Type B pancreatic cell (in vitro differentiated cells): ENCODE data around the gene BBLN. TPM values are rescaled to one million over a fixed set of nuclear protein-coding genes. Genes with fewer than 3 reads are reported as not detected.
"Not testable (repeated sequence)": the region's sequence is repeated elsewhere in the genome, so short reads cannot be mapped to it uniquely, and the experiment has no call there.

Experiments
- DNase-seq: peaks from one replicate; pipeline ENCODE4 v3.0.0; 2021; ENCODE audit warnings: mixed read lengths; ENCODE audit not compliant: unreplicated experiment; ENCODE audit errors: extremely low spot score
- H3K27ac Mint-ChIP-seq: 2 replicates; pipeline ENCODE4 v1.8.0; 2021; ENCODE audit warnings: mild to moderate bottlenecking, mixed read lengths
- H3K27me3 Mint-ChIP-seq: 2 replicates; pipeline ENCODE4 v1.8.0; 2021; ENCODE audit warnings: mixed read lengths
- H3K36me3 Mint-ChIP-seq: 2 replicates; pipeline ENCODE4 v1.8.0; 2021; ENCODE audit warnings: mixed read lengths
- H3K4me1 Mint-ChIP-seq: one replicate; pipeline ENCODE4 v1.8.0; 2021; ENCODE audit warnings: mixed read lengths; ENCODE audit not compliant: unreplicated experiment
- H3K4me3 Mint-ChIP-seq: 2 replicates; pipeline ENCODE4 v1.8.0; 2021; ENCODE audit warnings: mild to moderate bottlenecking, mixed read lengths
- H3K9me3 Mint-ChIP-seq: 2 replicates; pipeline ENCODE4 v1.8.0; 2021; ENCODE audit warnings: mixed read lengths
- total RNA-seq: library from RNA; stranded (reverse); gene quantifications from 2 replicates; pipeline ENCODE4 v1.2.1, GENCODE V29; 2021; ENCODE audit warnings: low replicate concordance
- TF ChIP-seq, protein P1 (sequence below): fragments of 200-600 bp; sonication (generic); conservative IDR thresholded peaks from 2 replicates; pipeline ENCODE4 v1.5.0; 2021; ENCODE audit warnings: antibody characterized with exemption, mild to moderate bottlenecking

Gene BBLN
- total RNA-seq, 1 donor from 2014 or later = 108 TPM

DNA sequence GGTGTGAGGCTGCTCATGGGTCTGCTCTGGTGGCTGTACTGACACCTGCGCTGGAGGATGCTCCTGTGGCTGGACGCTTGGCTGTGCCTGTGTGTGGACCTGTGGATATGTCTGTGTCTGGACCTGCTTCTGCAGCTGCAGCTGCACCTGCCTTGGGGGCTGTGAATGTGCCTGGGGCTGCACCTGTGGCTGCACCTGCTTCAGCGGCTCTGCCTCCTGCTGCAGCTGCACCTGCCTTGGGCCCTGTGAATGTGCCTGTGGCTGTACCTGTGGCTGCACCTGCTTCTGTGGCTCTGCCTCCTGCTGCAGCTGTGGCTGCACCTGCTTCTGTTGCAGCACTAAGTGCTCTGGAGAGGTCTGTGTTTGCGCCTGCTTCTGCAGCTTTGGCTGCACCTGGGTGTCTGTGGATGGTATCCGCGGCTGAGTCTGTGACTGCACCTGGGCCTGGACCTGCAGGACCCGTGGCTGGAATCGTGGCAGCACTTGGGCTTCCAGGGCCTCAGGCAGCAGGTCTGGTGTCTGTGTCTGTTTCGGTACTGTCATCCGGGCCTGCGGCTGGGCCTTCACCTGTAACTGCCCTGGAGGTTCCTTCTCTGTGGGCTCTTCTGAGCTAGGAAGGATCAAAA, 18.9 kb downstream of the BBLN start:
- no peaks in the 10 kb centered on the region for H3K4me1 Mint-ChIP-seq
- no peaks in the 10 kb centered on the region for H3K27me3 Mint-ChIP-seq
- TF ChIP-seq, protein P1, sequence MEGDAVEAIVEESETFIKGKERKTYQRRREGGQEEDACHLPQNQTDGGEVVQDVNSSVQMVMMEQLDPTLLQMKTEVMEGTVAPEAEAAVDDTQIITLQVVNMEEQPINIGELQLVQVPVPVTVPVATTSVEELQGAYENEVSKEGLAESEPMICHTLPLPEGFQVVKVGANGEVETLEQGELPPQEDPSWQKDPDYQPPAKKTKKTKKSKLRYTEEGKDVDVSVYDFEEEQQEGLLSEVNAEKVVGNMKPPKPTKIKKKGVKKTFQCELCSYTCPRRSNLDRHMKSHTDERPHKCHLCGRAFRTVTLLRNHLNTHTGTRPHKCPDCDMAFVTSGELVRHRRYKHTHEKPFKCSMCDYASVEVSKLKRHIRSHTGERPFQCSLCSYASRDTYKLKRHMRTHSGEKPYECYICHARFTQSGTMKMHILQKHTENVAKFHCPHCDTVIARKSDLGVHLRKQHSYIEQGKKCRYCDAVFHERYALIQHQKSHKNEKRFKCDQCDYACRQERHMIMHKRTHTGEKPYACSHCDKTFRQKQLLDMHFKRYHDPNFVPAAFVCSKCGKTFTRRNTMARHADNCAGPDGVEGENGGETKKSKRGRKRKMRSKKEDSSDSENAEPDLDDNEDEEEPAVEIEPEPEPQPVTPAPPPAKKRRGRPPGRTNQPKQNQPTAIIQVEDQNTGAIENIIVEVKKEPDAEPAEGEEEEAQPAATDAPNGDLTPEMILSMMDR = no peak
- no peaks in the 10 kb centered on the region for H3K9me3 Mint-ChIP-seq
- H3K36me3 Mint-ChIP-seq = peaks cover 32% of the 10 kb centered on the region
- DNase-seq = no peak
- H3K27ac Mint-ChIP-seq = no peak overlapping the region
- H3K4me3 Mint-ChIP-seq = no peak overlapping the region

DNA sequence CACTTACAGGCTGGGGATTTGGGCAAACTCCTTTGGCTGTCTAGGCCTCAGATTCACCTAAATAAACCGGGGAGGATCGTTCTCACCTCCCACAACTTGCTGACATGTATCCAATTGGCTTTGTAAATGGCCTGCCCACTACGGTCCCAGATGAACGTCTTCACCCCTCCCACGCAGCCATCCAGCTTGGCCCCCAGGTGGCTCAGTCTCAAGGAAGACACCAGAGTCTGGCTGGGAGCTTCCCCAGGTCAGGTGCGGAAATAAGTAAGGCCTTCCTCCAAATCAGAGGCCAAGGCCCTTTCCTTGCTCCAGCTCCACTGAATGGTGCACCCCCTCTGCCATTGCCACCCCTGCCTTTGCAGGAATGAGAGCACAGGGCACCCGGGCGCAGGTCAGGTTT, 19.9 kb downstream of the BBLN start:
- H3K4me3 Mint-ChIP-seq = no peak overlapping the region
- DNase-seq = no peak
- TF ChIP-seq, protein P1 = no peak
- H3K4me1 Mint-ChIP-seq = no peaks in the 10 kb centered on the region
- H3K27me3 Mint-ChIP-seq = no peaks in the 10 kb centered on the region
- H3K36me3 Mint-ChIP-seq = peaks cover 32% of the 10 kb centered on the region
- H3K9me3 Mint-ChIP-seq = no peaks in the 10 kb centered on the region
- H3K27ac Mint-ChIP-seq = no peak overlapping the region

DNA sequence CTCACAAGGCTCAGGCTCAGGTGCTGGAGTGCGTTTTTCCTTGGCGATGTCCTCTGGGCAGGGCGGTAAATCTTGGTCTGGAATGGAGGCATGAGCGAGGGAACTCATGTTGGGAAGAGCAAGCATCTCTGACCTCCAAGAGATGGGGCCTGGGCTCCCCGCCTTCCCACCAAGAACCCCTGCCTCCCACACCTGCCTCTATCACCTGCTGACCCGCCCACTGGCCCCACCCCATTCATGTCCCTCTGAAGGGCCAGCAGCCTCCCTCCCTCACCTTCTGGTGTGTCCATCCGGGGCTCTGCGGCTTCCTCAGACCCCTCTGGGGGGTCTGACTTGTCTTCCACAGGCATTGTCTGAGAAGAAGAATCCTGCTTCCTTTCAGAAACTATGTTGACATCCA, 20.4 kb downstream of the BBLN start:
- H3K36me3 Mint-ChIP-seq = peaks cover 29% of the 10 kb centered on the region
- H3K27me3 Mint-ChIP-seq = no peaks in the 10 kb centered on the region
- no peaks in the 10 kb centered on the region for H3K9me3 Mint-ChIP-seq
- no peak for DNase-seq
- TF ChIP-seq, protein P1 = no peak
- no peaks in the 10 kb centered on the region for H3K4me1 Mint-ChIP-seq
- no peak overlapping the region for H3K27ac Mint-ChIP-seq
- no peak overlapping the region for H3K4me3 Mint-ChIP-seq

DNA sequence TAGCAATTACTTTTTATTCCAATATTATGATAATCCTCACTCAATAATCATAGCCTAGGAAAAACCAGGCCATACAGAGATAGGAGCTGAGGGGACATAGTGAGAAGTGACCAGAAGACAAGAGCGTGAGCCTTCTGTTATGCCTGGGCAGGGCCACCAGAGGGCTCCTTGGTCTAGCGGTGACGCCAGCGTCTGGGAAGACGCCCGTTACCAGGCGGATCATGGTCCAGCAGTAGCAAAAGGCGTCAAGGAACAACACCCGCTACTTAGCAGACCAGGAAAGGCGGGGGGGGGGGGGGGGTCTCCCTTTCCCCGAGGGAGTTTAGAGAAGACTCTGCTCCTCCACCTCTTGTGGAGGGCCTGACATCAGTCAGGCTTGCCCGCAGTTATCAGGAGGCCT, 21.4 kb downstream of the BBLN start:
- not testable (repeated sequence) for H3K27ac Mint-ChIP-seq, DNase-seq, H3K4me3 Mint-ChIP-seq, H3K4me1 Mint-ChIP-seq, H3K9me3 Mint-ChIP-seq, H3K27me3 Mint-ChIP-seq
- H3K36me3 Mint-ChIP-seq = peaks cover 33% of the 10 kb centered on the region
- TF ChIP-seq, protein P1 = peak; percentile 70

DNA sequence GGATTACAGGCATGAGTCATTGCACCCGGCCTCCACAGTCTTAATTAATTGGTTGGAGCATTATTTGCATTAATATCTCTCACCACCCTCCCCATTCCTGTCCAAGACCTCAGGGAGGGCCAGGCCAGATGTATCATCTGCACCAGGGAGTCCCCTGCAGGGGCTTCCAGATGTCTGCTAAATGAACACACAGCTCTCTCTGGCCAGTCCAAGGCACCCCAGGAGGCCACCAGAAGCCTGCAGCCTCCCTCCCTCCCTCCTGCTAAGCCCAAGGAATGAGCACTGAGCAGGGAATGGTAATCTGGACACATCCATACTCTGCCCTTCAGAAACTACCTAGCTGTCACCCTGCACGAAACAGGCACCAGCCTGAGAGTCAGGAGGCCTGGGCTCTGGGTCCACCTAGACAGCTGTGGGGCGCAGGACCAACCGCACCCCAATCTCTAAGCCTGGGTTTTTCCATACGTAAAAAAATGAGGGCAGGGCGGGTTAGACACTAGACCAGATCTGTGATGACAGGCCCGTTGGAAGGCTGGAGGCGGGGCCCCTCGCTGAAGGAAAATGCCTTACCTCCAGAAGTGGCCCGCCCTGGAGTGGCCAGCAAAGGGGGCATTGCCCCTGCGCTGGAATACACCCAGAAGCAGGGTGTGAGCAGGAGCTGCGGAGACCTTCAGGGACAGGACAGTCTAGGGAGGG, 23.0 kb downstream of the BBLN start:
- no peak for DNase-seq
- H3K27me3 Mint-ChIP-seq = no peaks in the 10 kb centered on the region
- no peaks in the 10 kb centered on the region for H3K4me1 Mint-ChIP-seq
- no peak overlapping the region for H3K27ac Mint-ChIP-seq
- H3K9me3 Mint-ChIP-seq = no peaks in the 10 kb centered on the region
- H3K36me3 Mint-ChIP-seq = peaks cover 39% of the 10 kb centered on the region
- TF ChIP-seq, protein P1 = no peak
- H3K4me3 Mint-ChIP-seq = no peak overlapping the region
